NCI-H2029 (cell line): Measurements from ENCODE around the gene PTMA.
"Not testable (repeated sequence)": the region's sequence is repeated elsewhere in the genome, so short reads cannot be mapped to it uniquely, and the experiment has no call there.

ENCODE experiments used
- DNase-seq: peaks from one replicate; lab custom pipeline; 2025; lab: John Stamatoyannopoulos, UW

Gene PTMA

GRCh38 chr2:231696004-231696367 lies 12.3 kb upstream of the PTMA start:
- no peak for DNase-seq

- DNase-seq = no peak
These were observed 9.3 kb upstream of the PTMA start for GRCh38 chr2:231699006-231699405.

GRCh38 chr2:231701456-231702373 lies 6.6 kb upstream of the PTMA start:
- peak; percentile 69 for DNase-seq

- DNase-seq = no peak
These were observed 4.3 kb upstream of the PTMA start for GRCh38 chr2:231704017-231704416.

GRCh38 chr2:231706731-231707624 lies 1.3 kb upstream of the PTMA start:
- DNase-seq = peak; percentile 93

- DNase-seq = peak; percentile 60
These were observed 749 bp upstream of the PTMA start for GRCh38 chr2:231707625-231707926.

GRCh38 chr2:231708773-231709635 lies 679 bp downstream of the PTMA start:
- DNase-seq = no peak

GRCh38 chr2:231709636-231709980 lies 1.3 kb downstream of the PTMA start:
- DNase-seq = no peak

- DNase-seq = peak; percentile 56
These were observed 1.9 kb downstream of the PTMA start for GRCh38 chr2:231709981-231710798.

- DNase-seq = no peak
These were observed 2.7 kb downstream of the PTMA start for GRCh38 chr2:231710799-231711676.

GRCh38 chr2:231711677-231712450 lies 3.5 kb downstream of the PTMA start:
- no peak for DNase-seq

GRCh38 chr2:231712451-231713021 lies 4.2 kb downstream of the PTMA start:
- not testable (repeated sequence) for DNase-seq

GRCh38 chr2:231713406-231713729 lies 5.0 kb downstream of the PTMA start:
- not testable (repeated sequence) for DNase-seq

GRCh38 chr2:231713730-231714638 lies 5.7 kb downstream of the PTMA start:
- peak; percentile 90 for DNase-seq

GRCh38 chr2:231714639-231715498 lies 6.5 kb downstream of the PTMA start:
- DNase-seq = peak; percentile 68

- DNase-seq = no peak
These were observed 7.1 kb downstream of the PTMA start for GRCh38 chr2:231715499-231715837.

- no peak for DNase-seq
These were observed 7.8 kb downstream of the PTMA start for GRCh38 chr2:231715988-231716616.
